ENCODE results near the gene GOLIM4.

The GOLIM4 gene

DNA sequence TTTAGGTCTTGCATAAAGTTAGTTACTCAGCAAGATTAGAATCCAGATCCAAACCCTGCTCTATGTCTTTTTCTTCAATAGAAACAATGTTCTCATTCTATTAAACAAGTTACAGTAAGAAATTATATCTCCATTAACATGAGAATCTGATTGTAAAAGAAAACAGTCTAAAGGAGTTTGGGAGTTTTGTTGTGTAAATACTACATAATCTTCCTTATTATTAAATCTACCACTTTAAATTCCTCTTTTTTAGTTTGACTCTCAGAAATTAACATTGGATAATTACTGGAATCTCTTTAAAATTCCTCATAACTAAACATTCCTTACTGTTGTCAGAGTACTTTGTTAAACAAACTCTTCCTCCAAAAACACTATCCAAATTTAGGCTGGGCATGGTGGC is 1.7 kb upstream of the GOLIM4 start:
- DNase-seq (ENCODE audit: low read depth in 2 of 2, low spot score in 1 of 2): no peak

DNA sequence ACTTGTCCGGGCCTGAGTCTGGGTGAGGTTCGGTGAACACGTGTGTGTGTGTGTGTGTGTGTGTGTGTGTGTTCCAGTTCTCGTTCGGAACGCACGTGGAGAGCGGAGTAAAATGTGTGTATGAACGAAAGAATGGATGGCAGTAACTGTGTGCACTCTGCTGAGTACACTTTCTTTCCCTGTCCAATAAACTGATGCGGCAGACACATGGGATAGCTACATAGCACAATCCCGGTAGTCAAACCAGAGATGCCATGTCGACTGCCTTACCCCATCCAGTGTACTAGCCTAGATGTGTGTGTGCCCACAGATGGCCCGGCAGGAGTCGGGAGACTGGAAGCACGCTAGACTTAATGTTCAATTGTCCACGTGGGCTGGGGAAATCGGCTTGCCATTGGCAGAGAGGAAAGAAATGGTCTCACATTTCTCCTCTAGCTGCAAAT is 507 bp upstream of the GOLIM4 start:
- no peak for DNase-seq (ENCODE audit: low read depth in 2 of 2, low spot score in 1 of 2)

GRCh38 chr3:168094877-168095610 is 680 bp downstream of the GOLIM4 start:
- DNase-seq (ENCODE audit: low read depth in 2 of 2, low spot score in 1 of 2): no peak

- DNase-seq (ENCODE audit: low read depth in 2 of 2, low spot score in 1 of 2): no peak
Observed at GRCh38 chr3:168094580-168094876, 1.2 kb downstream of the GOLIM4 start.

GRCh38 chr3:168093790-168094189 is 1.9 kb downstream of the GOLIM4 start:
- DNase-seq (ENCODE audit: low read depth in 2 of 2, low spot score in 1 of 2): no peak

DNA sequence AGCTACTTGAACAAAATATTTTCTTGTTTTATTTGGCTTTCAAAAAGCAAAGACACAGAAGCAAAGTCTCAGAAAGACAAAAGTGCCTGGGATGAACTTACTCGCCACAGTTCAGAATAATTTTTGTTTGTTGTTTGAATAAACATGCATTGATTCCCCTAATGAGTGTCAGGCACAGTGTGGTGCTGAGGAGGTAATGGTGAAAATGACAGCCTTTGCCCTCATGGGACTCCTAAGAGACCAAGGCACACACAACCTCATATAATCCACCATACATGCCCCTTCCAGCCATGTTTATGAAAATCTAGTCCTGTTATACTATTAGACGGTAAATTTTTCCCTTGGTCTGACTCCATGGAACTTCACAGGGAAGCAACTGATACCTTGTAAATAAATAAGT is 2.5 kb downstream of the GOLIM4 start:
- no peak for DNase-seq (ENCODE audit: low read depth in 2 of 2, low spot score in 1 of 2)

GRCh38 chr3:168091941-168092340 is 3.8 kb downstream of the GOLIM4 start:
- DNase-seq (ENCODE audit: low read depth in 2 of 2, low spot score in 1 of 2): no peak

- no peak for DNase-seq (ENCODE audit: low read depth in 2 of 2, low spot score in 1 of 2)
Observed at GRCh38 chr3:168091302-168091858, 4.3 kb downstream of the GOLIM4 start.

DNA sequence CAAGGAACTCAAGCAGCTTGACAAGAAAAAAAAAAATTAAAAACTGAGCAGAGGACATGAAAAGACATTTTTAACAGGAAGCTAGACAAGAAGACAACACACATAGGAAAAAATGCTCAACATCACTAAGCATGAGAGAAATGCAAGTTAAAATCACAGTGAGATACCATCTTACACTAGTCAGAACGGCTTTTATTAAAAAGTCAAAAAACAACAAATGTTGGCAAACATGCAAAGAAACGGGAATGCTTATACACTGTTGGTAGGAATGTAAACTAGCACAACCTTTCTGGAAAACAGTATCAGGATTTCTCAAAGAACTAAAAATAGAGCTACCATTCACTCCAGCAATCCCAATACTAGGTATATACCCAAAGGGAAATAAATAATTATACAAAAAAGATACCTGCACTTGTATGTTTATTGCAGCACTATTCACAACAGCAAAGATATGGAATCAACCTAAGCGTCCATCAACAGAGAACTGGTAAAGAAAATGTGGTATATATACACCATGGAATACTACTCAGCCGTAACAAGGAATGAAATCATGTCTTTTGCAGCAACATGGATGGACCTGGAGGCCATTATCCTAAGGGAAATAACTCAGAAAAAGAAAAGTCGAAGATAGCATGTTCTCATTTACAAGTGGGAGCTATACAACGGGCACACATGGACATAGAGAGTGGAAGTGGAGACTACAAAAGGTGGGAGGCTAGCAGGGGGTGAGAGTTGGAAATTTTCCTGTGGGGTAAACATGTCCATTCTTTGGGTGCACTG is 5.2 kb downstream of the GOLIM4 start:
- DNase-seq (ENCODE audit: low read depth in 2 of 2, low spot score in 1 of 2): no peak

DNA sequence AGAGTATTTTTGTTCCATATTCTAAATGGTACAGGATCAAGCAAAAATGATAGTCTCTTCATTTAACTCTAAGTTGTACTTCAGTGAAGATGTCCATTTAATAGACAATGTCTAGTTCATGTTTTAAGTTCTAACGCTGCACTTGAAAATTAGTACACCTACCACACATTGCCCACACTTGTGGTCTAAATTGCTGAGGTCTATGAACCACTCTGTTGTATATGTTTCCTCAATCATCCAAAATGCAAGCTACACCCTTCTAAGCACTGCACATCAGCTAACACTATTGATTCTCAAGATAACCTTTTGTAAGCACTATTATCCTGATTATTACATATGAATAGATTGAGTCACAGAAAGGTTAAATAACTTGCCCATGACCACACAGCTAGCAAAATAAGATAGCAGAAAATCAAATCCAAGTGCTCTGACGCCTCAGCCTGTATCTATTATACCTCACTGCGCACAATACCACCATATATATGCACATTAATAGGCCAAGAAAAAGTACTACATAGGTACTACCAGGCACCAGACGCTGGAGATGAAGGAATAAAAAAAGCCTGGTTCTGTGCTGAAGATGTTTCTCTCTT is 6.4 kb downstream of the GOLIM4 start:
- no peak for DNase-seq (ENCODE audit: low read depth in 2 of 2, low spot score in 1 of 2)

DNA sequence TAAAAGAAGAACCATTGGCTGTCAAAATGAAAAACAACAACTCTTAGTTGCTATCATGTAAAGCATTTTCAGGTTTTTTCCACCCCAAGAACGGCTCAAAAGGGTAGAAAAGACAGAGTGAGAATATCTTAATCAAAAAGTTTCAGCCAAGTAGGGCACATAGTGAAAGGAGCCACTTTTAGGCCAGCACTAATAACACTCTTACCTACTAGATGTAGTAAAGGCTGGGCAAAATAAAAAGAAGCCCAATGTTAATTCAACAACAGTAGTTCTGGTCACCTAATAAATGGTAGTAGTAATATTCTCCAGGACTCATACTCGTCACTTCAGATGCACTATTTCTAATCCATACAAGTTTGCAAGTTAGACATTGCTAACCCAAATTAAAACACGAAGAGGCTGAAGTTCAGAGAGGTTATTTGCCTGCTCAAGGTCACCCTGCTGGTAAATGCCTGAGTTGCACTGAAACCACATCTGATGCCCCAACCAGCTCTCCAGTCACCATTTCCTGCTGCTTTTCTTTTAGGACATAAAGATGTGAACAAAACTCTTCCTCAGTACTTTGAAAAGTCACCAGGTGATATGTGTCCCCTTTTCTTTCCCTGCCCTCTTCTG is 7.5 kb downstream of the GOLIM4 start:
- no peak for DNase-seq (ENCODE audit: low read depth in 2 of 2, low spot score in 1 of 2)

DNA sequence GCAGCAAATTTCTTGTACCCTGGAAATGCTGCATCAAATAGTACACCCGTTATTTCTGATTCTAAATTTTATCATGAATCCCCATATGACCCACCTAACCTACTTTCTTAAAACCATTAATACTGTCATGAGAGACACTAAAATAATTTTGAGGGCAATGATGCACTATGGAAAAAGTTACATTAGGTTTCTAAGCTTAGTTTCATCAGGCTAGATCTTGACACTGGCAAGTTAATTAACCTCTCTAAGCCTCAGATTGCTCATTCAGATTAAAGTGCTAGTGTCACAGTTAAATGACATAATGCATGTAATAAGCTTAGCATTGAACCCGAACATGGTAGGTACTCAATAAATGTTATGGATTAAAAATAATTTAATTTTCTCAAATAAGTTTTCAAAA is 8.2 kb downstream of the GOLIM4 start:
- DNase-seq (ENCODE audit: low read depth in 2 of 2, low spot score in 1 of 2): no peak

GRCh38 chr3:168086541-168087260 is 9.0 kb downstream of the GOLIM4 start:
- DNase-seq (ENCODE audit: low read depth in 2 of 2, low spot score in 1 of 2): no peak

- no peak for DNase-seq (ENCODE audit: low read depth in 2 of 2, low spot score in 1 of 2)
Observed at GRCh38 chr3:168085491-168086119, 10.1 kb downstream of the GOLIM4 start.

GRCh38 chr3:168083906-168084305 is 11.8 kb downstream of the GOLIM4 start:
- no peak for DNase-seq (ENCODE audit: low read depth in 2 of 2, low spot score in 1 of 2)

- no peak for DNase-seq (ENCODE audit: low read depth in 2 of 2, low spot score in 1 of 2)
Observed at GRCh38 chr3:168081856-168082255, 13.9 kb downstream of the GOLIM4 start.

- DNase-seq (ENCODE audit: low read depth in 2 of 2, low spot score in 1 of 2): no peak
Observed at GRCh38 chr3:168081171-168081771, 14.5 kb downstream of the GOLIM4 start.

GRCh38 chr3:168080499-168081170 is 15.1 kb downstream of the GOLIM4 start:
- no peak for DNase-seq (ENCODE audit: low read depth in 2 of 2, low spot score in 1 of 2)

GRCh38 chr3:168080022-168080421 is 15.7 kb downstream of the GOLIM4 start:
- DNase-seq (ENCODE audit: low read depth in 2 of 2, low spot score in 1 of 2): no peak

DNA sequence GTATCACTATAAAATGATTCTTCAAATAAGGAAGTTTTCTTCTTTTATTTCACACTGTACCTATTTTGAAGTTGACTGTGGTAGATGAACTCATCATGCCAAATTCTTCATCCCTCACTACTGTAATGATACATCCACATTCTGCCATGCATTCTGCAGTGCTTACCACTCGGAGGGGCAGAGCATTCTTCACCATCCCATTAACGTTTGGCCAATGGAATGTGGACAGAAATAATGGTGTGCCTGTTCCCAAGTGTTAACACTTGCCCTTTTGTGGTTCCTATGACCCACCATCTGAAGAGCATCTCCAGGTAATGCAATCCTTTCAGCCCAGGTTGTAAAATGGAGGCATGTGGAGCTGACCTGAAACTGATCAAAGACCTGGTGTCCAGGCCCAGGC is 18.6 kb downstream of the GOLIM4 start:
- no peak for DNase-seq (ENCODE audit: low read depth in 2 of 2, low spot score in 1 of 2)

Data from stimulated activated CD8-positive, alpha-beta memory T cell treated with anti-CD3 and anti-CD28 coated beads, Interleukin-4, amount 100 ng/mL, for 4 hours (primary cell).